ENCODE results near the gene IL4R. TPM values are rescaled to one million over a fixed set of nuclear protein-coding genes. Genes with fewer than 3 reads are reported as not detected.

IL4R gene
- total RNA-seq, 1 donor from 2014 or later: 34.5 TPM

- H3K4me1 Mint-ChIP-seq (ENCODE audit: unreplicated experiment): peaks cover 3% of the 10 kb centered on the region
- H3K27ac Mint-ChIP-seq (ENCODE audit: unreplicated experiment): no peak overlapping the region
- no peak for DNase-seq (ENCODE audit: extremely low spot score, unreplicated experiment)
- no peak overlapping the region for H3K4me3 Mint-ChIP-seq (ENCODE audit: unreplicated experiment)
- TF ChIP-seq CTCF (IDR thresholded peaks at IDR 0.05): no peak
- peaks cover 11% of the 10 kb centered on the region for H3K9me3 Mint-ChIP-seq (ENCODE audit: unreplicated experiment)
- H3K36me3 Mint-ChIP-seq (ENCODE audit: unreplicated experiment): no peaks in the 10 kb centered on the region
- peaks cover 21% of the 10 kb centered on the region for H3K27me3 Mint-ChIP-seq (ENCODE audit: unreplicated experiment)
Observed at GRCh38 chr16:27381974-27382855, 68.4 kb downstream of the IL4R start.

GRCh38 chr16:27383556-27384243, 69.9 kb downstream of the IL4R start:
- Mint-ChIP-seq H3K4me1 (ENCODE audit: unreplicated experiment) (peaks cover 3% of the 10 kb centered on the region), H3K27ac (ENCODE audit: unreplicated experiment) (no peak overlapping the region), H3K36me3 (ENCODE audit: unreplicated experiment) (no peaks in the 10 kb centered on the region), H3K4me3 (ENCODE audit: unreplicated experiment) (no peak overlapping the region), H3K27me3 (ENCODE audit: unreplicated experiment) (peaks cover 23% of the 10 kb centered on the region), H3K9me3 (ENCODE audit: unreplicated experiment) (peaks cover 11% of the 10 kb centered on the region)
- DNase-seq (ENCODE audit: extremely low spot score, unreplicated experiment): no peak
- no peak for TF ChIP-seq CTCF (IDR thresholded peaks at IDR 0.05)

GRCh38 chr16:27384425-27384824, 70.7 kb downstream of the IL4R start:
- Mint-ChIP-seq H3K36me3 (ENCODE audit: unreplicated experiment) (no peaks in the 10 kb centered on the region), H3K27ac (ENCODE audit: unreplicated experiment) (no peak overlapping the region), H3K27me3 (ENCODE audit: unreplicated experiment) (peaks cover 29% of the 10 kb centered on the region), H3K9me3 (ENCODE audit: unreplicated experiment) (peaks cover 11% of the 10 kb centered on the region), H3K4me3 (ENCODE audit: unreplicated experiment) (no peak overlapping the region), H3K4me1 (ENCODE audit: unreplicated experiment) (no peaks in the 10 kb centered on the region)
- no peak for TF ChIP-seq CTCF (IDR thresholded peaks at IDR 0.05)
- no peak for DNase-seq (ENCODE audit: extremely low spot score, unreplicated experiment)

GRCh38 chr16:27385398-27385797, 71.6 kb downstream of the IL4R start:
- H3K9me3 Mint-ChIP-seq (ENCODE audit: unreplicated experiment): peaks cover 11% of the 10 kb centered on the region
- TF ChIP-seq CTCF (IDR thresholded peaks at IDR 0.05): no peak
- H3K4me3 Mint-ChIP-seq (ENCODE audit: unreplicated experiment): no peak overlapping the region
- H3K27me3 Mint-ChIP-seq (ENCODE audit: unreplicated experiment): peaks cover 29% of the 10 kb centered on the region
- no peak overlapping the region for H3K27ac Mint-ChIP-seq (ENCODE audit: unreplicated experiment)
- no peak for DNase-seq (ENCODE audit: extremely low spot score, unreplicated experiment)
- H3K4me1 Mint-ChIP-seq (ENCODE audit: unreplicated experiment): no peaks in the 10 kb centered on the region
- H3K36me3 Mint-ChIP-seq (ENCODE audit: unreplicated experiment): no peaks in the 10 kb centered on the region

GRCh38 chr16:27386674-27387073, 72.9 kb downstream of the IL4R start:
- H3K4me1 Mint-ChIP-seq (ENCODE audit: unreplicated experiment): no peaks in the 10 kb centered on the region
- no peak for DNase-seq (ENCODE audit: extremely low spot score, unreplicated experiment)
- no peak overlapping the region for H3K4me3 Mint-ChIP-seq (ENCODE audit: unreplicated experiment)
- peaks cover 30% of the 10 kb centered on the region for H3K27me3 Mint-ChIP-seq (ENCODE audit: unreplicated experiment)
- no peak overlapping the region for H3K27ac Mint-ChIP-seq (ENCODE audit: unreplicated experiment)
- no peaks in the 10 kb centered on the region for H3K36me3 Mint-ChIP-seq (ENCODE audit: unreplicated experiment)
- peaks cover 11% of the 10 kb centered on the region for H3K9me3 Mint-ChIP-seq (ENCODE audit: unreplicated experiment)
- no peak for TF ChIP-seq CTCF (IDR thresholded peaks at IDR 0.05)
